H1 (cell line): ENCODE data around the gene DBH. TPM values are rescaled to one million over a fixed set of nuclear protein-coding genes. Genes with fewer than 3 reads are reported as not detected.

Experiments used
- CTCF ChIA-PET: fragments of 300-600 bp; sonication (Branson Sonifier 250); formaldehyde crosslinking; loops from one replicate; lab custom pipeline; 2021; ENCODE audit not compliant: partially characterized antibody; lab: Charles Lee
- POLR2A ChIA-PET: fragments of 300-600 bp; sonication (Branson Sonifier 250); formaldehyde crosslinking; loops from one replicate; lab custom pipeline; 2021; ENCODE audit warnings: inconsistent platforms; ENCODE audit not compliant: partially characterized antibody; lab: Charles Lee
- DNase-seq, 2 experiments: peaks; one replicate each; pipeline versions ENCODE4 v3.0.0 to v3.0.0-alpha.2; 2010 to 2022; ENCODE audit warnings: low spot score in 2 of 2, low read depth in 1 of 2, mixed read lengths in 1 of 2
- FAIRE-seq: peaks from 2 replicates; lab custom pipeline; 2011; peaks lifted over from hg19 to GRCh38; lab: Jason Lieb, UNC
- H2AFZ ChIP-seq: 2 replicates; pipeline ENCODE4 v1.8.1; 2012; ENCODE audit warnings: low read length, inconsistent platforms
- H2AK5ac ChIP-seq: 2 replicates; pipeline ENCODE4 v1.6.1; 2013; ENCODE audit warnings: low read depth, low read length
- H2BK120ac ChIP-seq: replicated peaks from 2 replicates; pipeline ENCODE3; 2013; ENCODE audit warnings: low read depth, low read length, inconsistent platforms
- H2BK12ac ChIP-seq: 2 replicates; pipeline ENCODE4 v1.6.1; 2013; ENCODE audit warnings: low read depth, low read length
- H2BK15ac ChIP-seq: 2 replicates; pipeline ENCODE4 v1.6.1; 2013; ENCODE audit warnings: low read length
- H2BK20ac ChIP-seq: 2 replicates; pipeline ENCODE4 v1.6.1; 2013; ENCODE audit warnings: low read length
- H2BK5ac ChIP-seq: 2 replicates; pipeline ENCODE4 v1.6.1; 2013; ENCODE audit warnings: low read depth, low read length
- H3K14ac ChIP-seq: 2 replicates; pipeline ENCODE4 v1.6.1; 2013; ENCODE audit warnings: inconsistent platforms; ENCODE audit not compliant: insufficient read length
- H3K18ac ChIP-seq: 2 replicates; pipeline ENCODE4 v1.6.1; 2013; ENCODE audit warnings: low read length; ENCODE audit errors: extremely low read depth
- H3K23ac ChIP-seq: 2 replicates; pipeline ENCODE4 v1.6.1; 2013; ENCODE audit warnings: inconsistent platforms; ENCODE audit not compliant: insufficient read length
- H3K23me2 ChIP-seq: 2 replicates; pipeline ENCODE4 v1.6.1; 2013; ENCODE audit warnings: low read depth, low read length
- H3K27ac ChIP-seq: 2 replicates; pipeline ENCODE4 v1.6.1; 2011; ENCODE audit warnings: low read depth, low read length, inconsistent platforms
- H3K27me3 ChIP-seq, 4 experiments: replicated peaks in 1 of 4; 1 replicate in 1 of 4; 2 replicates in 3 of 4; pipeline versions ENCODE4 v1.6.1 to v1.8.1; 2011 to 2013; ENCODE audit warnings: low read length in 3 of 4, mild to moderate bottlenecking in 3 of 4, inconsistent platforms in 2 of 4, mixed read lengths in 2 of 4, moderate library complexity in 1 of 4; ENCODE audit not compliant: control insufficient read depth in 3 of 4, insufficient read depth in 3 of 4; ENCODE audit errors: extremely low read depth in 1 of 4
- H3K36me3 ChIP-seq, 4 experiments: 2 replicates each; pipeline versions ENCODE4 v1.6.1 to v1.8.1; 2011 to 2013; ENCODE audit warnings: mild to moderate bottlenecking in 4 of 4, low read length in 3 of 4, moderate library complexity in 2 of 4, control low read depth in 1 of 4, inconsistent platforms in 1 of 4; ENCODE audit not compliant: insufficient read depth in 4 of 4, control insufficient read depth in 2 of 4
- H3K4ac ChIP-seq: replicated peaks from 2 replicates; pipeline ENCODE3; 2013; ENCODE audit warnings: low read length, low read depth, mixed read lengths, inconsistent platforms; ENCODE audit not compliant: insufficient read length
- H3K4me1 ChIP-seq, 4 experiments: replicated peaks in 1 of 4; 1 replicate in 1 of 4; 2 replicates in 3 of 4; pipeline versions ENCODE4 v1.6.1 to v1.8.1; 2011 to 2013; ENCODE audit warnings: low read length in 3 of 4, inconsistent platforms in 2 of 4, mixed read lengths in 1 of 4; ENCODE audit not compliant: insufficient read depth in 4 of 4, control insufficient read depth in 3 of 4
- H3K4me2 ChIP-seq, 2 experiments: 2 replicates each; pipeline versions ENCODE4 v1.6.1 to v1.8.1; 2011 to 2013; ENCODE audit warnings: low read depth in 2 of 2, low read length in 2 of 2, control low read depth in 1 of 2, inconsistent platforms in 1 of 2, mild to moderate bottlenecking in 1 of 2; ENCODE audit not compliant: insufficient read depth in 1 of 2
- H3K4me3 ChIP-seq, 4 experiments: fragments of 200-600, 300-600 bp in 1 of 4; sonication (generic), shearing (Covaris generic), sonication (Bioruptor Twin) in 1 of 4; 2 replicates each; pipeline versions ENCODE4 v1.5.1 to v1.8.1; 2011 to 2016; ENCODE audit warnings: low read length in 4 of 4, low read depth in 3 of 4, control low read depth in 2 of 4, inconsistent platforms in 2 of 4, mild to moderate bottlenecking in 2 of 4, mixed read lengths in 1 of 4, moderate library complexity in 1 of 4; ENCODE audit not compliant: insufficient read depth in 2 of 4; ENCODE audit errors: extremely low read depth in 1 of 4
- H3K56ac ChIP-seq: replicated peaks from 2 replicates; pipeline ENCODE3; 2013; ENCODE audit warnings: low read depth, mild to moderate bottlenecking, mixed read lengths, low read length, inconsistent platforms; ENCODE audit not compliant: insufficient read length
- H3K79me1 ChIP-seq: 2 replicates; pipeline ENCODE4 v1.6.1; 2013; ENCODE audit warnings: low read depth, low read length, control low read depth
- H3K79me2 ChIP-seq, 2 experiments: 2 replicates each; pipeline versions ENCODE4 v1.6.1 to v1.8.1; 2012 to 2013; ENCODE audit warnings: low read length in 2 of 2, mild to moderate bottlenecking in 2 of 2, inconsistent platforms in 1 of 2; ENCODE audit not compliant: insufficient read depth in 2 of 2, control insufficient read depth in 1 of 2
- H3K9ac ChIP-seq, 4 experiments: replicated peaks in 1 of 4; 1 replicate in 1 of 4; 2 replicates in 3 of 4; pipeline versions ENCODE4 v1.6.1 to v1.8.1; 2011 to 2013; ENCODE audit warnings: low read depth in 3 of 4, low read length in 3 of 4, control low read depth in 2 of 4, mild to moderate bottlenecking in 2 of 4, moderate library complexity in 2 of 4, inconsistent platforms in 1 of 4; ENCODE audit errors: extremely low read depth in 1 of 4
- H3K9me3 ChIP-seq, 2 experiments: 2 replicates each; pipeline versions ENCODE4 v1.6.1 to v1.8.1; 2012 to 2013; ENCODE audit warnings: mild to moderate bottlenecking in 2 of 2, moderate library complexity in 2 of 2, control low read depth in 1 of 2, inconsistent platforms in 1 of 2, low read depth in 1 of 2, low read length in 1 of 2, mixed read lengths in 1 of 2; ENCODE audit not compliant: insufficient read depth in 2 of 2
- H4K20me1 ChIP-seq, 2 experiments: replicated peaks in 1 of 2; 2 replicates each; pipeline versions ENCODE3 to v1.8.1; 2011 to 2013; ENCODE audit warnings: inconsistent platforms in 2 of 2, low read length in 2 of 2, mild to moderate bottlenecking in 1 of 2; ENCODE audit not compliant: insufficient read depth in 2 of 2, control insufficient read depth in 1 of 2
- H4K5ac ChIP-seq: 2 replicates; pipeline ENCODE4 v1.6.1; 2013; ENCODE audit warnings: low read length, low read depth, mixed read lengths, inconsistent platforms; ENCODE audit not compliant: insufficient read length
- H4K8ac ChIP-seq: 2 replicates; pipeline ENCODE4 v1.8.0; 2013; ENCODE audit warnings: mild to moderate bottlenecking, moderate library complexity, low read length, inconsistent platforms; ENCODE audit not compliant: insufficient read depth; ENCODE audit errors: extremely low read depth
- H4K91ac ChIP-seq: replicated peaks from 2 replicates; pipeline ENCODE3; 2013; ENCODE audit warnings: low read length, mixed read lengths, inconsistent platforms; ENCODE audit not compliant: insufficient read length
- FOSL1 ChIP-seq: IDR thresholded peaks from 2 replicates; pipeline ENCODE4 v1.6.1; 2011; ENCODE audit warnings: mild to moderate bottlenecking, low read depth, low read length, moderate library complexity; ENCODE audit not compliant: insufficient read depth
- GABPA ChIP-seq: IDR thresholded peaks from 2 replicates; pipeline ENCODE4 v1.6.1; 2011; ENCODE audit warnings: mild to moderate bottlenecking, low read length, moderate library complexity, borderline replicate concordance; ENCODE audit not compliant: insufficient read depth
- RAD21 ChIP-seq, 2 experiments: IDR thresholded peaks in 1 of 2; conservative IDR thresholded peaks in 1 of 2; 2 replicates each; pipeline ENCODE4 v1.6.1; 2011; ENCODE audit warnings: low read depth in 2 of 2, low read length in 2 of 2, improper control_type of control experiment in 1 of 2, inconsistent platforms in 1 of 2, mild to moderate bottlenecking in 1 of 2, moderate library complexity in 1 of 2
- RFX5 ChIP-seq: IDR thresholded peaks from 2 replicates; pipeline ENCODE4 v1.6.1; 2011; ENCODE audit warnings: low read depth, low read length, improper control_type of control experiment, borderline replicate concordance
- TCF12 ChIP-seq: IDR thresholded peaks from 2 replicates; pipeline ENCODE4 v1.6.1; 2011; ENCODE audit warnings: low read depth, mild to moderate bottlenecking, low read length
- WGBS, 2 experiments: shearing (Covaris generic) in 1 of 2; methylation state at CpG; one replicate each; pipeline versions ENCODE4 v1.1.6 to v1.1.7; 2013 to 2015; ENCODE audit warnings: low lambda C conversion rate in 2 of 2, mixed read lengths in 2 of 2, inconsistent platforms in 1 of 2, low coverage in 1 of 2, missing lambda C conversion rate in 1 of 2; ENCODE audit not compliant: insufficient replicate concordance in 2 of 2, insufficient coverage in 1 of 2, insufficient read length in 1 of 2; ENCODE audit errors: extremely low coverage in 1 of 2, missing lambda C conversion rate in 1 of 2; 5-methylcytosine and 5-hydroxymethylcytosine counted together
- polyA plus RNA-seq, 7 experiments: library from polyadenylated mRNA; depleted of rRNA in 3 of 7; stranded (reverse) in 5 of 7; unstranded in 2 of 7; fragments of >200 nt in 5 of 7; fragments of 200-250 nt in 2 of 7; gene quantifications; 1 replicate in 5 of 7; 2 replicates in 1 of 7; 4 replicates in 1 of 7; pipeline versions ENCODE4 v1.2.1 to v1.2.3, GENCODE V29; 2011 to 2013; ENCODE audit warnings: missing spikeins in 2 of 7, mixed read lengths in 2 of 7
- total RNA-seq: library from RNA; stranded (reverse); fragmentation: NEBNext Ultra II Directional; extraction: Animal tissue kit (Norgen Biotek cat#: 25700); gene quantifications from 2 replicates; pipeline ENCODE4 v1.2.1, GENCODE V29; 2021
- TF ChIP-seq, protein P1 (sequence below): IDR thresholded peaks from 2 replicates; pipeline ENCODE4 v1.6.1; 2012; ENCODE audit warnings: inconsistent platforms
- TF ChIP-seq, protein P2 (sequence below), 3 experiments: IDR thresholded peaks; 1 replicate in 2 of 3; 2 replicates in 1 of 3; pipeline versions ENCODE4 v1.5.1 to v1.6.1; 2011; ENCODE audit warnings: low read length in 3 of 3, mild to moderate bottlenecking in 3 of 3, inconsistent platforms in 2 of 3, low read depth in 1 of 3, moderate library complexity in 1 of 3; ENCODE audit not compliant: insufficient read depth in 1 of 3; ENCODE audit errors: control extremely low read depth in 1 of 3

The DBH gene
- total and polyA plus RNA-seq, 2 of the 8 experiments (the other 6 are each of a cell fraction or from before 2014, with no cell fraction given), result 0.18 TPM; not detected in 1

DNA sequence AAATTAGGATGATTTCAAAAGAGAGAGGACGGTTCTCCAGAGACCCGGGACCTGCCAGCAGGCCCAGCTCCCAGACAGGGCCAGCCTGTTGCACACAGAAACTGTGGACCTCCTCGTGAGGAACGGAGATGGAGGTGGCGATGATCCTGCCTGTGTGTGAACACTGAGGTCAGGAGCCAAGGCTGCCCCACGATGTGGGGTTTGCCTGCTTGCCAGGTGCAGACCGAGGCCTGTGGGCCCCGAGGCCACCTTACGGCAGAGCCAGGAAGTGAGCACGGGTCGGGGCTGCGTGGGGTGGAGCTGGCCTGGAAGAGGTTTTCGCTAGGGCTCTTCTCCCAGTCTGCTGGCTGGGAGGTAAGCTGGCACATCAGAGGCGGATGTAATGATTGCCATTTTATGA lies 31.3 kb upstream of the DBH start:
- no peaks in the 10 kb centered on the region; the same call in 1 of the 2 replicates for H3K79me1 ChIP-seq
- TF ChIP-seq RFX5 (no peak), FOSL1 (no peak), TCF12 (no peak), GABPA (no peak), RAD21 (IDR thresholded peaks at IDR 0.05 in 1 of 2, conservative IDR thresholded peaks at IDR 0.05 in 1 of 2; ENCODE audit: low read depth in 2 of 2, low read length in 2 of 2) (peak in 1 of 2 experiments; percentile 26; a peak in 1 of 4 replicates)
- TF ChIP-seq, protein P1, sequence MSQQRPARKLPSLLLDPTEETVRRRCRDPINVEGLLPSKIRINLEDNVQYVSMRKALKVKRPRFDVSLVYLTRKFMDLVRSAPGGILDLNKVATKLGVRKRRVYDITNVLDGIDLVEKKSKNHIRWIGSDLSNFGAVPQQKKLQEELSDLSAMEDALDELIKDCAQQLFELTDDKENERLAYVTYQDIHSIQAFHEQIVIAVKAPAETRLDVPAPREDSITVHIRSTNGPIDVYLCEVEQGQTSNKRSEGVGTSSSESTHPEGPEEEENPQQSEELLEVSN, result no peak
- TF ChIP-seq, protein P2, sequence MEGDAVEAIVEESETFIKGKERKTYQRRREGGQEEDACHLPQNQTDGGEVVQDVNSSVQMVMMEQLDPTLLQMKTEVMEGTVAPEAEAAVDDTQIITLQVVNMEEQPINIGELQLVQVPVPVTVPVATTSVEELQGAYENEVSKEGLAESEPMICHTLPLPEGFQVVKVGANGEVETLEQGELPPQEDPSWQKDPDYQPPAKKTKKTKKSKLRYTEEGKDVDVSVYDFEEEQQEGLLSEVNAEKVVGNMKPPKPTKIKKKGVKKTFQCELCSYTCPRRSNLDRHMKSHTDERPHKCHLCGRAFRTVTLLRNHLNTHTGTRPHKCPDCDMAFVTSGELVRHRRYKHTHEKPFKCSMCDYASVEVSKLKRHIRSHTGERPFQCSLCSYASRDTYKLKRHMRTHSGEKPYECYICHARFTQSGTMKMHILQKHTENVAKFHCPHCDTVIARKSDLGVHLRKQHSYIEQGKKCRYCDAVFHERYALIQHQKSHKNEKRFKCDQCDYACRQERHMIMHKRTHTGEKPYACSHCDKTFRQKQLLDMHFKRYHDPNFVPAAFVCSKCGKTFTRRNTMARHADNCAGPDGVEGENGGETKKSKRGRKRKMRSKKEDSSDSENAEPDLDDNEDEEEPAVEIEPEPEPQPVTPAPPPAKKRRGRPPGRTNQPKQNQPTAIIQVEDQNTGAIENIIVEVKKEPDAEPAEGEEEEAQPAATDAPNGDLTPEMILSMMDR (IDR thresholded peaks at IDR 0.05; ENCODE audit: control extremely low read depth in 1 of 3, insufficient read depth in 1 of 3, low read depth in 1 of 3, low read length in 3 of 3), result peak in 1 of 3 experiments; percentile 22; a peak in 2 of 4 replicates
- TF ChIP-seq, all 59 proteins: peak for 2
- Histone ChIP-seq H3K9me3 (no peaks in the 10 kb centered on the region), H3K23ac (no peak overlapping the region), H2BK15ac (no peak overlapping the region), H3K36me3 (no peaks in the 10 kb centered on the region; a peak in 1 of 8 replicates), H4K5ac (no peak overlapping the region), H3K18ac (no peak overlapping the region), H3K23me2 (peaks cover 7% of the 10 kb centered on the region; the same call in 1 of the 2 replicates), H3K27me3 (peaks cover 5 to 16% (median 14%) of the 10 kb centered on the region in 4 experiments), H2AK5ac (peak overlapping the region; percentile 48; the same call in 1 of the 2 replicates), H3K4me2 (no peak overlapping the region), H2BK12ac (0 out of 2 replicates have a peak overlapping the region, but pooled peaks have one; percentile 39), H3K14ac (no peak overlapping the region), H3K4me3 (no peak overlapping the region), H2BK5ac (no peak overlapping the region), H2BK120ac (no peak overlapping the region), H2BK20ac (no peak overlapping the region), H3K79me2 (no peaks in the 10 kb centered on the region), H3K27ac (no peak overlapping the region), H4K20me1 (peaks cover 0 to 3% of the 10 kb centered on the region in 2 experiments), H3K4ac (no peak overlapping the region), H3K4me1 (peaks cover 0 to 7% (median 3%) of the 10 kb centered on the region in 4 experiments; a peak in 5 of 7 replicates), H4K91ac (no peak overlapping the region), H4K8ac (no peak overlapping the region), H3K9ac (no peak overlapping the region), H3K56ac (no peak overlapping the region), H2AFZ (no peak overlapping the region)
- DNase-seq (no peak), FAIRE-seq (no peak)
- ChIA-PET CTCF (interaction anchor here (0.9 to 6.7 kb wide), 13 partner anchors 9 to 138 kb away, joined by 3 to 79 read pairs (median 3); no protein-coding TSS in a partner anchor), POLR2A (interaction anchor here (0.9 kb wide), 1 partner anchor 20 kb away, joined by 3 read pairs; no protein-coding TSS in a partner anchor)
- 82% methylated on average over 14 of the region's 14 CpGs; no CpG with 5 or more reads in 1 of the 2 experiments for WGBS, 2 experiments
